IMR-90 (cell line): Measurements from ENCODE around the gene IRAK1.

Source experiments
- CEBPB ChIP-seq: IDR thresholded peaks from 2 replicates; pipeline ENCODE4 v1.6.1; 2012; ENCODE audit warnings: low read depth, low read length, improper control_type of control experiment
- CTCF ChIP-seq: conservative IDR thresholded peaks from 2 replicates; pipeline ENCODE4 v1.5.1; 2012; ENCODE audit warnings: mild to moderate bottlenecking, low read depth, low read length, improper control_type of control experiment
- POLR2A ChIP-seq: IDR thresholded peaks from 2 replicates; pipeline ENCODE4 v1.6.1; 2012; ENCODE audit warnings: mild to moderate bottlenecking, low read depth, low read length
- USF2 ChIP-seq: fragments of 150-350 bp; IDR thresholded peaks from 2 replicates; pipeline ENCODE4 v1.6.1; 2017; ENCODE audit warnings: mild to moderate bottlenecking, antibody characterized with exemption, low read length, low read depth

- TF ChIP-seq CEBPB (no peak), CTCF (no peak), USF2 (no peak), POLR2A (no peak)
Observed at GRCh38 chrX:154023276-154024000, 3.7 kb upstream of the IRAK1 start.
